Measurements from ENCODE around the gene BICDL1. TPM values are rescaled to one million over a fixed set of nuclear protein-coding genes. Genes with fewer than 3 reads are reported as not detected.

BICDL1 gene
- total RNA-seq, 3 donors from 2014 or later = 0.48 to 23.4 (median 5.6) TPM

DNA sequence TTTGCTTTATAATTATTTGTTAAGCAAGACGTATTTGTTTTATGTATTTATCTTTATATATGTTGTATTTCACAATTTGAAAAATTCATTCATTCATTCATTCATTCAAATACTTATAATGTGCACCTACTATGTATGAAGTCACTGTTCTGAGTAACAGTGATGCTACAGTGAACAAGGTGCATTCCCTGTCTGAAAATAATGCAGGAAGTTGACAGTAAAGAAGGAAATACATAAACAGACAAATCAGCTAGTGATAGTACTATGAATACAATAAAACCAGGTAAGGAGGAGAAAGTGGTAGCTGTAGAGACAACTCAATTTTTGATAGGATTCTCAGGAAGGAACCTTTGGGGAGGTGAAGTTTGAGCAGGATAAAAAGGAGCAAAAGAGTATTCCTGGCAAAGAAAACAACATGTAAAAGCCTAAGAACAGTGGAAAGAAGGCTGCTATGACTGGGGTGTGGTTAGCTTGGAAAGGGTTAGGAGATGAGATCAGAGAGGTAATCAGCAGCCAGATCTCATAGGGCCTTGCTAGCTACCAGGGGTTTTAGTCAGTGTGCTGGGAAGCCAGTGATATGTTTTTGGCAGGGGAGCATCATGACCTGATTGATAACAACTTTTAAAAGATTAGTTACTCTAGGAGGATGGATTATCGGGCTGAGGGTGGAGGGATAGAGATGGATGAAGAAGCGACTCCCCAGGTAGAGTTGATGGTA lies 17.4 kb downstream of the BICDL1 start:
- H3K27me3 ChIP-seq = no peaks in the 10 kb centered on the region
- no peaks in the 10 kb centered on the region for H3K9me3 ChIP-seq
- TF ChIP-seq, protein P1, sequence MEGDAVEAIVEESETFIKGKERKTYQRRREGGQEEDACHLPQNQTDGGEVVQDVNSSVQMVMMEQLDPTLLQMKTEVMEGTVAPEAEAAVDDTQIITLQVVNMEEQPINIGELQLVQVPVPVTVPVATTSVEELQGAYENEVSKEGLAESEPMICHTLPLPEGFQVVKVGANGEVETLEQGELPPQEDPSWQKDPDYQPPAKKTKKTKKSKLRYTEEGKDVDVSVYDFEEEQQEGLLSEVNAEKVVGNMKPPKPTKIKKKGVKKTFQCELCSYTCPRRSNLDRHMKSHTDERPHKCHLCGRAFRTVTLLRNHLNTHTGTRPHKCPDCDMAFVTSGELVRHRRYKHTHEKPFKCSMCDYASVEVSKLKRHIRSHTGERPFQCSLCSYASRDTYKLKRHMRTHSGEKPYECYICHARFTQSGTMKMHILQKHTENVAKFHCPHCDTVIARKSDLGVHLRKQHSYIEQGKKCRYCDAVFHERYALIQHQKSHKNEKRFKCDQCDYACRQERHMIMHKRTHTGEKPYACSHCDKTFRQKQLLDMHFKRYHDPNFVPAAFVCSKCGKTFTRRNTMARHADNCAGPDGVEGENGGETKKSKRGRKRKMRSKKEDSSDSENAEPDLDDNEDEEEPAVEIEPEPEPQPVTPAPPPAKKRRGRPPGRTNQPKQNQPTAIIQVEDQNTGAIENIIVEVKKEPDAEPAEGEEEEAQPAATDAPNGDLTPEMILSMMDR (IDR thresholded peaks at IDR 0.05) = no peak
- TF ChIP-seq POLR2A (IDR thresholded peaks at IDR 0.05) (no peak), POLR2AphosphoS5 (IDR thresholded peaks at IDR 0.05) (no peak)
- no peaks in the 10 kb centered on the region for H3K36me3 ChIP-seq
- DNase-seq (ENCODE audit: low spot score in 2 of 2) = no peak
- intact Hi-C loops (cut with DNase I; ENCODE audit: low total_unique reads) = no loop called here
- H3K4me3 ChIP-seq = no peak overlapping the region
- H3K27ac ChIP-seq = no peak overlapping the region
- H3K4me1 ChIP-seq = no peaks in the 10 kb centered on the region

GRCh38 chr12:120007272-120007671 lies 18.2 kb downstream of the BICDL1 start:
- Histone ChIP-seq H3K4me1 (no peaks in the 10 kb centered on the region), H3K27ac (no peak overlapping the region), H3K9me3 (no peaks in the 10 kb centered on the region), H3K36me3 (no peaks in the 10 kb centered on the region), H3K27me3 (no peaks in the 10 kb centered on the region), H3K4me3 (no peak overlapping the region)
- no peak for DNase-seq (ENCODE audit: low spot score in 2 of 2)
- no peak for TF ChIP-seq POLR2A (IDR thresholded peaks at IDR 0.05)
- TF ChIP-seq, protein P1 (IDR thresholded peaks at IDR 0.05) = no peak
- TF ChIP-seq POLR2AphosphoS5 (IDR thresholded peaks at IDR 0.05) = no peak
- intact Hi-C loops (cut with DNase I; ENCODE audit: low total_unique reads) = no loop called here

DNA sequence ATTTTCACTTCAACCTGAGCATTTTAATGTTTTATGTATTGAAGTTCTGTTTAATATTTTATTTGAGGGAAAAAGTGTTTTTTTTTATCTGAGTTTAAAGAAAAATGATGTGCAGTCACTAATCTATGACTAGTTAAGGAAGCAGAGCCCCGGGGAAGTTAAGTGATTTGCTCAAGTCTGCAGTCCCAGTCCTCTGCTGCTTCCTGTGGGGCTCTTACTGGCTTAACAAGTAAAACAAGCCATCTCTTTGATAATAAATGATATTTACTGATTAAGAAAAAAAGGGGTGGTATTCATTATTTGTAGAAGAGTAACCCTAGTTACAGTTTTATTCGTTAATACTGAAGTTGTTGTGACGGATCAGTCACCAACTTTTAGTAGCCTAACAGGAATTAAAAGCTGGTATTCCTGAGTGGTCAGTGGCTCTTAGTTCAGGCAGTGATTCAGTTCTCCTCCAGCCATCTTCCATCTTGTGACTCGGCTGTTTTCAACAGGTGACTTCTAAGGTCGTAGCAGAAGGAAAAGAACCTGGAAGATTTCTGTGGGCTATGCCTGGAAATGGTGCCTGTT lies 21.7 kb downstream of the BICDL1 start:
- intact Hi-C loops (cut with DNase I; ENCODE audit: low total_unique reads) = no loop called here
- no peaks in the 10 kb centered on the region for H3K4me1 ChIP-seq

GRCh38 chr12:120012067-120012621 lies 23.1 kb downstream of the BICDL1 start:
- TF ChIP-seq POLR2AphosphoS5 (IDR thresholded peaks at IDR 0.05) (no peak), POLR2A (IDR thresholded peaks at IDR 0.05) (no peak)
- TF ChIP-seq, protein P1 (IDR thresholded peaks at IDR 0.05) = no peak
- H3K4me3 ChIP-seq = no peak overlapping the region
- no peak for DNase-seq (ENCODE audit: low spot score in 2 of 2)
- no peaks in the 10 kb centered on the region for H3K27me3 ChIP-seq
- no peaks in the 10 kb centered on the region for H3K36me3 ChIP-seq
- H3K4me1 ChIP-seq = no peaks in the 10 kb centered on the region
- H3K27ac ChIP-seq = no peak overlapping the region
- no peaks in the 10 kb centered on the region for H3K9me3 ChIP-seq
- intact Hi-C loops (cut with DNase I; ENCODE audit: low total_unique reads) = no loop called here

More for the DNA sequence above, 21.7 kb downstream of the BICDL1 start:
- no peak overlapping the region for H3K27ac ChIP-seq
- DNase-seq (ENCODE audit: low spot score in 2 of 2) = no peak
- no peaks in the 10 kb centered on the region for H3K36me3 ChIP-seq
- H3K4me3 ChIP-seq = no peak overlapping the region
- TF ChIP-seq POLR2AphosphoS5 (IDR thresholded peaks at IDR 0.05) (no peak), POLR2A (IDR thresholded peaks at IDR 0.05) (no peak)
- TF ChIP-seq, protein P1 (IDR thresholded peaks at IDR 0.05) = no peak
- no peaks in the 10 kb centered on the region for H3K27me3 ChIP-seq
- H3K9me3 ChIP-seq = no peaks in the 10 kb centered on the region

Measured in breast epithelium (tissue), 4 donors.